Hepatocyte (in vitro differentiated cells): ENCODE measurements around the gene VNN1. TPM values are rescaled to one million over a fixed set of nuclear protein-coding genes. Genes with fewer than 3 reads are reported as not detected.
"Not testable (repeated sequence)": the region's sequence is repeated elsewhere in the genome, so short reads cannot be mapped to it uniquely, and the experiment has no call there.

ENCODE experiments used
- DNase-seq: peaks from one replicate; pipeline ENCODE4 v3.0.0-alpha.2; 2016; ENCODE audit warnings: low spot score
- H2AFZ ChIP-seq: fragments of 200-600 bp; sonication (generic); 2 replicates; pipeline ENCODE4 v1.6.0; 2016; ENCODE audit warnings: antibody characterized with exemption, mild to moderate bottlenecking
- H3K27ac ChIP-seq: fragments of 200-600 bp; sonication (generic); 2 replicates; pipeline ENCODE4 v1.5.1; 2016; ENCODE audit warnings: mild to moderate bottlenecking
- H3K27me3 ChIP-seq: fragments of 200-600 bp; sonication (generic); 2 replicates; pipeline ENCODE4 v1.6.1; 2016
- H3K36me3 ChIP-seq: fragments of 200-600 bp; sonication (generic); replicated peaks from 2 replicates; pipeline ENCODE4 v1.5.1; 2016; ENCODE audit warnings: low read depth; ENCODE audit not compliant: insufficient read depth
- H3K4me1 ChIP-seq: fragments of 200-600 bp; sonication (generic); 2 replicates; pipeline ENCODE4 v1.5.1; 2016; ENCODE audit warnings: mild to moderate bottlenecking, moderate library complexity; ENCODE audit not compliant: insufficient read depth
- H3K4me2 ChIP-seq: fragments of 200-600 bp; sonication (generic); 2 replicates; pipeline ENCODE4 v1.6.0; 2016
- H3K4me3 ChIP-seq: fragments of 200-600 bp; sonication (generic); 2 replicates; pipeline ENCODE4 v1.5.1; 2016; ENCODE audit warnings: mild to moderate bottlenecking
- H3K79me2 ChIP-seq: fragments of 200-600 bp; sonication (generic); 2 replicates; pipeline ENCODE4 v1.6.0; 2017; ENCODE audit warnings: mild to moderate bottlenecking
- H3K9me2 ChIP-seq: fragments of 200-600 bp; sonication (generic); replicated peaks from 2 replicates; pipeline ENCODE4 v1.6.0; 2017; ENCODE audit warnings: mild to moderate bottlenecking; ENCODE audit not compliant: insufficient read depth
- H3K9me3 ChIP-seq: fragments of 200-600 bp; sonication (generic); 2 replicates; pipeline ENCODE4 v1.5.1; 2016; ENCODE audit warnings: low read depth, mild to moderate bottlenecking
- H4K20me1 ChIP-seq: fragments of 200-600 bp; sonication (generic); 2 replicates; pipeline ENCODE4 v1.6.0; 2016; ENCODE audit warnings: mild to moderate bottlenecking; ENCODE audit not compliant: insufficient read depth, poor library complexity, severe bottlenecking
- CTCF ChIP-seq: fragments of 200-600 bp; sonication (generic); IDR thresholded peaks from 2 replicates; pipeline ENCODE4 v1.5.1; 2016; ENCODE audit warnings: antibody characterized with exemption, mild to moderate bottlenecking; ENCODE audit not compliant: poor library complexity
- EZH2 ChIP-seq: fragments of 200-600 bp; sonication (generic); IDR thresholded peaks from 2 replicates; pipeline ENCODE4 v1.6.1; 2016; ENCODE audit warnings: antibody characterized with exemption, mild to moderate bottlenecking, borderline replicate concordance
- EZH2phosphoT487 ChIP-seq: fragments of 200-600 bp; sonication (generic); IDR thresholded peaks from one replicate; pipeline ENCODE4 v1.6.1; 2018; ENCODE audit warnings: antibody characterized with exemption, mild to moderate bottlenecking, low read depth, moderate library complexity; ENCODE audit not compliant: unreplicated experiment, severe bottlenecking
- WGBS: methylation state at CpG from one replicate; pipeline ENCODE4 v1.1.6; 2016; ENCODE audit warnings: low lambda C conversion rate; ENCODE audit errors: missing lambda C conversion rate; 5-methylcytosine and 5-hydroxymethylcytosine counted together
- polyA plus RNA-seq: library from polyadenylated mRNA; unstranded; fragments of >200 nt; fragmentation: Nextera tagmentation; extraction: Ambion mirVana; gene quantifications from 2 replicates; pipeline ENCODE4 v1.2.1, GENCODE V29; 2016
- total RNA-seq: library from RNA; depleted of rRNA; stranded (reverse); fragments of >200 nt; gene quantifications from 2 replicates; pipeline ENCODE4 v1.2.3, GENCODE V29; 2014

VNN1 gene
- total and polyA plus RNA-seq, 2 experiments from 2014 or later, result 0.93 to 1.4 TPM

GRCh38 chr6:132708002-132708401 is 5.9 kb downstream of the VNN1 start:
- no peaks in the 10 kb centered on the region for H3K9me2 ChIP-seq

GRCh38 chr6:132706756-132707155 is 7.1 kb downstream of the VNN1 start:
- H3K36me3 ChIP-seq, H3K4me3 ChIP-seq, DNase-seq, H3K4me2 ChIP-seq, H3K79me2 ChIP-seq, H3K4me1 ChIP-seq, H3K9me2 ChIP-seq, H4K20me1 ChIP-seq, H3K27ac ChIP-seq, H3K27me3 ChIP-seq, H2AFZ ChIP-seq, H3K9me3 ChIP-seq: not testable (repeated sequence)
- 84% methylated on average over 4 of the region's 4 CpGs for WGBS

More at GRCh38 chr6:132708002-132708401, 5.9 kb downstream of the VNN1 start:
- H3K27ac ChIP-seq, result no peak overlapping the region
- no peak overlapping the region for H2AFZ ChIP-seq
- no peak overlapping the region for H3K4me2 ChIP-seq
- no peak overlapping the region for H3K4me3 ChIP-seq
- DNase-seq, result no peak
- H3K27me3 ChIP-seq, result no peaks in the 10 kb centered on the region
- H4K20me1 ChIP-seq, result no peaks in the 10 kb centered on the region
- H3K9me3 ChIP-seq, result peaks cover 3% of the 10 kb centered on the region
- no peaks in the 10 kb centered on the region for H3K4me1 ChIP-seq
- H3K36me3 ChIP-seq, result no peaks in the 10 kb centered on the region
- H3K79me2 ChIP-seq, result no peaks in the 10 kb centered on the region
- TF ChIP-seq CTCF (no peak), EZH2phosphoT487 (no peak), EZH2 (no peak)

- Histone ChIP-seq H3K4me3 (no peak overlapping the region), H3K27me3 (no peaks in the 10 kb centered on the region), H3K36me3 (no peaks in the 10 kb centered on the region), H3K27ac (no peak overlapping the region), H4K20me1 (no peaks in the 10 kb centered on the region), H3K9me2 (no peaks in the 10 kb centered on the region), H3K9me3 (peaks cover 3% of the 10 kb centered on the region), H3K79me2 (no peaks in the 10 kb centered on the region), H2AFZ (no peak overlapping the region), H3K4me1 (no peaks in the 10 kb centered on the region), H3K4me2 (no peak overlapping the region)
- DNase-seq, result no peak
- TF ChIP-seq EZH2 (no peak), EZH2phosphoT487 (no peak), CTCF (no peak)
These were observed 9.9 kb downstream of the VNN1 start for GRCh38 chr6:132703936-132704335.

- Histone ChIP-seq H3K36me3 (no peaks in the 10 kb centered on the region), H3K79me2 (no peaks in the 10 kb centered on the region), H3K27ac (no peak overlapping the region), H3K9me2 (no peaks in the 10 kb centered on the region), H3K4me3 (no peak overlapping the region), H3K9me3 (peaks cover 3% of the 10 kb centered on the region), H2AFZ (no peak overlapping the region), H4K20me1 (no peaks in the 10 kb centered on the region), H3K27me3 (no peaks in the 10 kb centered on the region), H3K4me2 (no peak overlapping the region), H3K4me1 (no peaks in the 10 kb centered on the region)
- DNase-seq, result no peak
- TF ChIP-seq EZH2, result no peak
- no peak for TF ChIP-seq CTCF
- TF ChIP-seq EZH2phosphoT487, result no peak
- 41% methylated on average over 1 of the region's 1 CpG for WGBS
These were observed 15.2 kb downstream of the VNN1 start for GRCh38 chr6:132698608-132699007.
